Measurements from ENCODE around the gene P2RY2.

GRCh38 chr11:73221451-73221850 is 3.4 kb downstream of the P2RY2 start:
- TF ChIP-seq CTCF (IDR thresholded peaks at IDR 0.05) (no peak), RELA (CRISPR knock-in tag; IDR thresholded peaks at IDR 0.05; ENCODE audit: borderline replicate concordance) (no peak), JUN (CRISPR knock-in tag; IDR thresholded peaks at IDR 0.05) (no peak), FOXK1 (CRISPR knock-in tag; IDR thresholded peaks at IDR 0.05) (no peak), PRDM15 (CRISPR knock-in tag; IDR thresholded peaks at IDR 0.05) (no peak), ZNF512 (CRISPR knock-in tag; IDR thresholded peaks at IDR 0.05; ENCODE audit: borderline replicate concordance) (no peak), TP53 (CRISPR knock-in tag; IDR thresholded peaks at IDR 0.05) (no peak), ZNF121 (CRISPR knock-in tag; IDR thresholded peaks at IDR 0.05) (no peak), CDX4 (CRISPR knock-in tag; IDR thresholded peaks at IDR 0.05; ENCODE audit: borderline replicate concordance) (no peak), ESRRA (CRISPR knock-in tag; IDR thresholded peaks at IDR 0.05; ENCODE audit: borderline replicate concordance) (no peak), OVOL2 (CRISPR knock-in tag; IDR thresholded peaks at IDR 0.05; ENCODE audit: borderline replicate concordance) (no peak), TCF7 (CRISPR knock-in tag; IDR thresholded peaks at IDR 0.05; ENCODE audit: low read depth) (no peak), ZNF423 (CRISPR knock-in tag; IDR thresholded peaks at IDR 0.05) (no peak)

All from WTC11 (cell line).